ENCODE measurements around the gene PRR15L.

GRCh38 chr17:47925678-47925988 lies 32.0 kb downstream of the PRR15L start:
- TF ChIP-seq CTCF (IDR thresholded peaks at IDR 0.05): no peak
- TF ChIP-seq POLR2A (IDR thresholded peaks at IDR 0.05): no peak

Data from heart left ventricle (tissue), 13 donors.